ES-I3 (cell line): ENCODE measurements around the gene CPEB3.
"Not testable (repeated sequence)": the region's sequence is repeated elsewhere in the genome, so short reads cannot be mapped to it uniquely, and the experiment has no call there.

Experiments used
- H3K36me3 ChIP-seq: 2 replicates; pipeline ENCODE4 v1.6.1; 2013; ENCODE audit warnings: mild to moderate bottlenecking, low read length, control low read depth, moderate library complexity; ENCODE audit not compliant: insufficient read depth
- H3K4me1 ChIP-seq: 2 replicates; pipeline ENCODE4 v1.6.1; 2013; ENCODE audit warnings: mild to moderate bottlenecking, control low read depth, low read length; ENCODE audit not compliant: insufficient read depth
- H3K9ac ChIP-seq: 2 replicates; pipeline ENCODE4 v1.6.1; 2013; ENCODE audit warnings: low read depth, mild to moderate bottlenecking, low read length, moderate library complexity
- H3K9me3 ChIP-seq: 2 replicates; pipeline ENCODE4 v1.6.1; 2013; ENCODE audit warnings: mild to moderate bottlenecking, low read length, moderate library complexity; ENCODE audit not compliant: control insufficient read depth, insufficient read depth

Gene CPEB3

DNA sequence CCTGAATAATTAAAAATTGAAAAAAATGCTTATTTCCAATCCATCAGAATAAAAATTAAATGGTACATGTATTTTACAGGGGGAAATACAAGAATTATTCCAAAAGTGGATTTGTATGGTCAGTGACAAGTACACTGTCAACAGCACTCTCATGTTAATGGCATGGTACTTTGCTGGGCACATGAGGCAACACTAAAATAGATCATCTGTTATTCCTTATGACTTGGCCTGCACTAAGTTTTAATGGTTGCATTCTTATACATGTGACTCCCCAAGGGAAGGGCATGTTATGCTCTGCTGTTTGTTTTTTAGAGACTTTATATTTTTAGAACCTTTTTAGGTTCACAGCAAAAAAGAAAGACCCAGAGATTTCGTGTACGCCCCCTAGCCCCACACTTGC lies 128.3 kb downstream of the CPEB3 start:
- H3K36me3 ChIP-seq = no peaks in the 10 kb centered on the region
- no peaks in the 10 kb centered on the region for H3K9me3 ChIP-seq
- no peaks in the 10 kb centered on the region for H3K4me1 ChIP-seq
- H3K9ac ChIP-seq = no peak overlapping the region

DNA sequence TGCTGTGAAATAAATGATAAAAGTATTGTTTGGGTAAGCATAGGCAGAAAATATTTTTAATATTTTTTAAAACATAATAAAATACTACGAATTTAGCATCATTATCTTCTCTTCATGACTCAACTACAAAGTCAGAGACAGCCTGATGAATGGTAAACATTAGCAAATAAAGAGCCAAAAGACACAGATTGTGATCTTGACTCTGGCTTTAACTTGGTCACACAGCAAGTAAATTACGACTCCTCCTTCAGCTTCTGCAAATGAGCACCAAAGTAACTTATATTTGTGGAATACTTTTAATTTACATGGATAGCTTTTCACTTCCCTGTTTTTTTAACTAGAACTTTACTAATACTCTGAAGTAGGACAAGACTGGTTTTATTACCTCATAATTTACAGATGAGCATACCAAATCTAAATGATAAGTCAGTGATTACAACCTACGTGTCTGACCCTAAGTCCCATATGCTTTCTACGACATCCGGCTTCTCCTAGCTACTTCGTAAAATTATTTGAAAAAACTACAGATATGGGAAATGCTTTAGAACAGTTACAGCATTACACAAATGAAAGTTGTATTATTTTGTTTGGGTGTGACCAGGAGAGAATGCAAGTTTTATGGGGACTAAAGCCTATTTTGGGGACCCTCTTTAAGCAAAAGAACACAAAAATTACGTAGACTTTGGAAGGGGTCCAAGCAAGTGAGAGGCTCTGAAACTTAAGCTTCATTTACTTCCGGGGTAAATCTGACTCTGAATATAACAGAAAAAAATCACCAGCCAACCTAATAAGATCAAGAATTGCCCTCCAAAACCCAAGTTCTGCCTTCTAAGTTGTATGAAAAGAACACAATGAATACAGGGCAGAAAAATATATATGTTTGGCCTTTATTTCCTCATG lies 133.8 kb downstream of the CPEB3 start:
- H3K9ac ChIP-seq = no peak overlapping the region
- H3K9me3 ChIP-seq = no peaks in the 10 kb centered on the region
- H3K36me3 ChIP-seq = no peaks in the 10 kb centered on the region
- H3K4me1 ChIP-seq = no peaks in the 10 kb centered on the region

DNA sequence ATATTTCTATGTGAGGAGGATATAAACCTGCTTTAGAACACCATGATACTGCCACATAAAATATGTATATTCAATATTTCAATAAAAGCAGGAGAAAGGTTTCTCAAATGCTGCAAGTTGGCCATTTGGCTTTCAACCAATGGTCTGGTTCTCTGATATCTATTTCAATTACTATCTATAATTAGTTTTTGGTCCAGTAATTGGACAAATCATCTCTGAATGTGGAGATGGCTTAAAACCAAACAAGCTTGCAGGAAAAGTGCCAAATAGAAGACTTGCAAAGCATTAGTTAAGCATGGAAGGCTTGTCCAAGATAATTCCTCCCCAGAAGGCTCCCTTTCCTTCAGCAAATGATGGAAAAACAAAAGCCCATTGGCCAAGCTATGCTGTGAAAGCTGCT lies 140.1 kb downstream of the CPEB3 start:
- no peak overlapping the region for H3K9ac ChIP-seq
- H3K36me3 ChIP-seq = no peaks in the 10 kb centered on the region
- H3K4me1 ChIP-seq = no peaks in the 10 kb centered on the region
- no peaks in the 10 kb centered on the region for H3K9me3 ChIP-seq

DNA sequence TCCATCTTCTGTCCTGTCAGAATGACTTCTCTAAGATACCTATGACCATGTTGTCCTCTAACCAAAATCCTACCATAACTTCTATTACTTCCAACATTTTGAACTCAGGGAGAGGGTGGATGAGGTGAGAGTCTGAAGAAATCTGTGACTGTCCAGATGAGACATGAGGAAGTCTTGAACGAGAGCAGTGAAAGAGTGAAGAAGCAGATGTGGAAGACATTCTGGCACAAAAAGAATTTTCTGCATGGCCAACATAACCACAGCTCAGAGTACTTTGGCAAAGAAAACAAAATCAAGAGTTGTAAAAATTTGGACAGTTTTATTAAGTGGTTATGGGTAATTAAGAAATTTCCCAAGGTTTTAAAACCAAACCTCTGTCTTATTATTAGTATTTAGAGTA lies 141.6 kb downstream of the CPEB3 start:
- Histone ChIP-seq H3K9me3 (no peaks in the 10 kb centered on the region), H3K9ac (no peak overlapping the region), H3K4me1 (no peaks in the 10 kb centered on the region), H3K36me3 (no peaks in the 10 kb centered on the region)

DNA sequence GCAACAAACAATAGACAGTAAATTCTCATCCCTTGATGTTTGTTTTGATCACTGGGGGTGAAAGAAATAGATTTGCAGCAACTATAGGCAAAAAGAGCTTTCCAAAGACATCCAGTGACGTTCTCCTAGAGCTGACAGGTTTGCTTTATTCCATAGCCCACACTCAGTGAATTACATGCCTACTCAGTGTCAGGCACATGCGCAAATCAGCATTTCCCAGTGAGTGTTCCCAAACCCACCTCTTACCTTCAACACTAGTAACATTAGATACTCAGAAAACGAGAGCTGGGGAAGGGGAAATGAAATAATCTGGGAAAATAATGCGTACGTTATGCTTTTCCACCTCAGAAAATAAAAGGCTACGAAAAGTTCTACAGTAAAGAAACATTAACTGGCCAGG lies 144.1 kb downstream of the CPEB3 start:
- Histone ChIP-seq H3K4me1 (no peaks in the 10 kb centered on the region), H3K9me3 (no peaks in the 10 kb centered on the region), H3K36me3 (no peaks in the 10 kb centered on the region), H3K9ac (no peak overlapping the region)

DNA sequence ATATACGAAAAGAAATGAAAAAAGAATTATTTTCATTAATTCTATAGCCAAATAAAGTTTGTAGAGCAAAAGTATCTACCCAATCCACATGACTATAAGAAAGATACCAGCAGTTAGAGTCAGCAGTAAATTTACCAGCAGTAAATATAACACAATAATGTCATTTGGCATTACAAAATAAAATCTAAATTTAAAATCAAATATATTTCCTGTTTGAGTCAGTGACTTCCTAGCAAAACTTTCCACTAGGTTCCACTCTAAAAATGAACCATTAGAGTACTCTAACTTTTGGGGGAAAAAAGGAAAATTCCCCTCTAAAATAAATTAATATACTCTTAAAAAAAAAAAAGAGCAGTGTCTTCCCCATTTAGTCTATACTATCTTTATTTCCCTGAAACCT lies 144.8 kb downstream of the CPEB3 start:
- no peaks in the 10 kb centered on the region for H3K4me1 ChIP-seq
- H3K9ac ChIP-seq = no peak overlapping the region
- H3K9me3 ChIP-seq = no peaks in the 10 kb centered on the region
- no peaks in the 10 kb centered on the region for H3K36me3 ChIP-seq

DNA sequence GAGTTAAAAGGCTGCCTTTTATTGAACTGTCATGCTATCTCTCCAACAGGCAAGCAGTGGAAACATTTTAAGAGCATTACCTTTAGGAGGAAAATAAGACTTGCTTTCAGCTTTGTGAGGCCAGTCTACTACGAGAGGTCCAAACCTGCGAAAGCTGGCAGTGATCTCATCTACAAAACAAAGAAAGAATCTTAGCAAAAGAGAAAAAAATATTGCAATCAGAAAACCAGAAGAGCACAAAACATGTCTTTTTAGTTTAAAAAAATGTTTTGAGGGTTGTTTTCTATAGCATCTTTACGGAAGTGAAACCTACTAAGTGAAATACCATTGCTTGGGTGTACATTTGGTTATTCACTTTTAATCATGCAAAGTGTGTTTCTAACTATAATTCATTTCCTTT lies 147.9 kb downstream of the CPEB3 start:
- no peak overlapping the region for H3K9ac ChIP-seq

DNA sequence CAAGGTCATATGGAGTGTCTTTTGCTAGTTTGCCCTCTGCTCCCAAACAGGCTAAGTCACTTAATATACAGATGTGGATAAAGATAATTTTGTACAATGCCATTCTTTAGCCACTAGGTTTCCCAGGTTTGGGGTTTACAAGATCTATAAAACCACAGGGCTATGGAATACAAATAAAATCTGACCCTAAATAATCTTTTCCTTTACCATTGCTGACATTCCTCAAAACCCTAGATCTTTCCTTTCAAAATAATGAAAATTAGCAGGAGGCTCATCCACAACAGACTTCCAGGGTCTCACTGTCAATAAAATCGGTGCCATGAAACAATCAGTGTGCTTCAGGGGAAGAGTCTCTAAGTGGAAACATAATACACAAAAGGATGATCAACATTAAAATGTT lies 148.4 kb downstream of the CPEB3 start:
- H3K9me3 ChIP-seq = no peaks in the 10 kb centered on the region
- H3K4me1 ChIP-seq = no peaks in the 10 kb centered on the region
- H3K9ac ChIP-seq = no peak overlapping the region
- no peaks in the 10 kb centered on the region for H3K36me3 ChIP-seq

More for the DNA sequence above, 147.9 kb downstream of the CPEB3 start:
- H3K9me3 ChIP-seq = no peaks in the 10 kb centered on the region
- no peaks in the 10 kb centered on the region for H3K4me1 ChIP-seq
- no peaks in the 10 kb centered on the region for H3K36me3 ChIP-seq

DNA sequence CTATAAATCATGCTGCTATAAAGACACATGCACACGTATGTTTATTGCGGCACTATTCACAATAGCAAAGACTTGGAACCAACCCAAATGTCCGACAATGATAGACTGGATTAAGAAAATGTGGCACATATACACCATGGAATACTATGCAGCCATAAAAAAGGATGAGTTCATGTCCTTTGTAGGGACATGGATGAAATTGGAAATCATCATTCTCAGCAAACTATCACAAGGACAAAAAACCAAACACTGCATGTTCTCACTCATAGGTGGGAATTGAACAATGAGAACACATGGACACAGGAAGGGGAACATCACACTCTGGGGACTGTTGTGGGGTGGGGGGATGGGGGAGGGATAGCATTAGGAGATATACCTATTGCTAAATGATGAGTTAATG lies 149.7 kb downstream of the CPEB3 start:
- not testable (repeated sequence) for H3K9ac ChIP-seq, H3K9me3 ChIP-seq, H3K36me3 ChIP-seq, H3K4me1 ChIP-seq

DNA sequence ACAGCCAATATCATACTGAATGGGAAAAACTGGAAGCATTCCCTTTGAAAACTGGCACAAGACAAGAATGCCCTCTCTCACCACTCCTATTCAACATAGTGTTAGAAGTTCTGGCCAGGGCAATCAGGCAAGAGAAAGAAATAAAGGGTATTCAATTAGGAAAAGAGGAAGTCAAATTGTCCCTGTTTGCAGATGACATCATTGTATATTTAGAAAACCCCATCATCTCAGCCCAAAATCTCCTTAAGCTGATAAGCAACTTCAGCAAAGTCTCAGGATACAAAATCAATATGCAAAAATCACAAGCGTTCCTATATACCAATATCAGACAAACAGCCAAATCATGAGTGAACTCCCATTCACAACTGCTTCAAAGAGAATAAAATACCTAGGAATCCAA lies 156.8 kb downstream of the CPEB3 start:
- H3K36me3 ChIP-seq, H3K9me3 ChIP-seq, H3K4me1 ChIP-seq, H3K9ac ChIP-seq: not testable (repeated sequence)

DNA sequence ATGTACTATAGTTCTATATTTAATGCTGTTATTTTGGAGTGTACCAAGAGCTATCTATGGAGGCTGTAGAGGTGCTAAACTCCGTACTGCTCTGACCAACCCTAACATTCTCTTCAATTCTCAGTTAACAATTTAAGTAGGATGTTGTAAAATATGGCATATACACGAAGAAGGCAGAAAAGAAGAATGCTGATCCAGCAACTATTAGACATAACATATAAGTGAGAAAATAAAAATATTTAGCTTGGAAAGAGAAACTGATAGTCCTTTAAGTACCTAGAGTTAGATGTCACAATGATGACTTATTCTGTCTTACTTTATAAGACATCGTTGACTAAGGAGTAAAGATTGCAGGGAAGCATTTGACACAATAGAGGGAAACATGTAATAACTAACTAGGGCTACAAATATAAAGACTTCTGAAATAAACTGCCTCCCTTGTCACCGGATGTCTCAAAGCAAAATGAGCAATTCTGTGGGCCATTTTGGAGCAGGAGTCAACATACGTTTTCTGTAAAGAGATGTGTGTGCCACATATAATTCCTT lies 159.5 kb downstream of the CPEB3 start:
- no peaks in the 10 kb centered on the region for H3K9me3 ChIP-seq
- H3K36me3 ChIP-seq = no peaks in the 10 kb centered on the region
- H3K9ac ChIP-seq = no peak overlapping the region
- no peaks in the 10 kb centered on the region for H3K4me1 ChIP-seq

DNA sequence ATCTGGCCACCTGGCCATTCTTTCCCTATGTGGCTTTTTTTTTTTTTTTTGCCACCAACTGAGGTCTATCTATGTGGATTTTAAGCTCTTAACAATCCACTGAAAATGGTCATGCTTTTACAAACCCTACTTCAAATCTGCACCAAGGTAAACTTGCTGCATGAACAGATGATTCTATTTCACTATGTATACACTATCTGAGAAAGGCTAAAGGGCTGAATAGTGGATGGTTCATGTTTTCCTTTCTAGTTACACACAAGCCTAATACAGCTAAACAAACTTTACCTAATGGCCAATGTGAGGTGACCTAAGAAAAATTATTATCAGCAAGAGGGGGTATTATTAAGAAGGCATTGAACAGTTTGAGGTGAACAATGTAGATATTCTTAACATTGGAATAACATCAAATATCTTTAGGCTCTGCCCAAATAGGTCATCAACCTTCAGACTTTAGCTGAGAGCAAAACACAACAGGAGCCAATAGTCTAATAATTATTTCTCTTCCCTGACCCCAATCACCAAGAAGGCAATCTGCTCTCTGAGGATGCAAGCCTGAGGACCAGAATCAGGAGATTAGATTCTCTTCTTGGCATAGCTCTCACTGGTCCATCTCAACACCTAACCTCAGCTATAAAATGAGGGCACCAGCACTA lies 160.1 kb downstream of the CPEB3 start:
- Histone ChIP-seq H3K9me3 (no peaks in the 10 kb centered on the region), H3K9ac (no peak overlapping the region), H3K4me1 (no peaks in the 10 kb centered on the region), H3K36me3 (no peaks in the 10 kb centered on the region)

DNA sequence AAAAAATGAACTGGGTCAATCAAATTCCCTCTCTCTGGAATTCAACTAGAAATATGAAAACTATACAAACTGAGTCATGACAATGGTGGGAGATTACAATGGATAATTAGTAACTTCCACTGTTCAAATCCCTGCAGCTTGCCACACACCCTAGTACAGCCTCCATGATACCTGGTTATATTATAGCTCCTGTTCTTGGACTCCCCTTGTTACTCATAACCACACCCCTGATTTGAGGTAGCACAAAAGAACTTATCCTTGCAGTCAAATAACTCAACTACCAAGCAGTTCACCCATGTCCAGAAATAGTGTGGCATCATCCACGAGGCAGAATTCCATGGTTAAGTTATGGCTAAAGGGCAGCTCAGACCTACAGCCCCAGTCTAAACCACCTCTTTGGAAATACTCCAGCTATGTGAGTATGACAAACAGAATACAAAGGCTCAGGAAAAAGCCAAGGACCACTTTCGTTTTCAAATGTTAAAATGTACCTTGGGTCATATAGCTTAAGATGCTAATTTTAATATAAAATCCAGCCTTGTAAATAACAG lies 164.7 kb downstream of the CPEB3 start:
- Histone ChIP-seq H3K9ac (no peak overlapping the region), H3K9me3 (no peaks in the 10 kb centered on the region), H3K4me1 (no peaks in the 10 kb centered on the region), H3K36me3 (no peaks in the 10 kb centered on the region)

DNA sequence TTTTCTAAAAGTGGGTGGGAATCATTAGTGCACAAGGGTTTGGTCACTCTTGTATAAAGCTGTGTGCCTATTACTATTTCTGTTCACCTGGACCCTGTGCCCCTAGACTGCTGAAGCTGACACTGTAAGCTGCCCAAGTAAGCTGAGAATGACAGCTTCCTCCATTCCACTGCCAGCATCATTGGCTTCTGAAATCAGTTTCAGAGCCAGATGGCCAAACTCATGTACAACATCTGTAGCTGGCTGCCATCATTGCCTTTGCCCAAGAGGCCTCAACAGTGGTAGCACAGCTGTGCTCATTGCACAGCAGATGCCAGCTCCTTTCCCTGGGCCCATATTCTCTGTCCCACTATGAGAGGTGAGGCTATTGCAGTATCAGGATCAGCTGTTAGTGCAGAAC lies 165.7 kb downstream of the CPEB3 start:
- Histone ChIP-seq H3K9me3 (no peaks in the 10 kb centered on the region), H3K9ac (no peak overlapping the region), H3K4me1 (no peaks in the 10 kb centered on the region)

More for the DNA sequence above, 165.7 kb downstream of the CPEB3 start:
- no peaks in the 10 kb centered on the region for H3K36me3 ChIP-seq
